GM12878 (cell line): ENCODE results near the gene PGGT1B.

Experiments
- JUND ChIP-seq: IDR thresholded peaks from 2 replicates; pipeline ENCODE4 v1.6.1; 2012; ENCODE audit warnings: low read depth, mild to moderate bottlenecking, low read length, improper control_type of control experiment, moderate library complexity
- RAD21 ChIP-seq: IDR thresholded peaks from 2 replicates; pipeline ENCODE4 v1.6.1; 2011; ENCODE audit warnings: mild to moderate bottlenecking, low read depth, low read length, moderate library complexity; ENCODE audit not compliant: insufficient read depth
- TF ChIP-seq, protein P1 (sequence below): fragments of 450-650 bp; IDR thresholded peaks from 2 replicates; pipeline ENCODE4 v1.6.1; 2017; ENCODE audit warnings: mild to moderate bottlenecking
- TF ChIP-seq, protein P2 (sequence below), 3 experiments: IDR thresholded peaks in 2 of 3; conservative IDR thresholded peaks in 1 of 3; 2 replicates each; pipeline ENCODE4 v1.5.1; 2011; ENCODE audit warnings: low read depth in 3 of 3, low read length in 3 of 3, mild to moderate bottlenecking in 3 of 3, control low read depth in 2 of 3, moderate library complexity in 2 of 3, inconsistent platforms in 1 of 3, mixed read lengths in 1 of 3; ENCODE audit not compliant: control insufficient read depth in 2 of 3, insufficient read depth in 1 of 3; ENCODE audit errors: extremely low read depth in 1 of 3

DNA sequence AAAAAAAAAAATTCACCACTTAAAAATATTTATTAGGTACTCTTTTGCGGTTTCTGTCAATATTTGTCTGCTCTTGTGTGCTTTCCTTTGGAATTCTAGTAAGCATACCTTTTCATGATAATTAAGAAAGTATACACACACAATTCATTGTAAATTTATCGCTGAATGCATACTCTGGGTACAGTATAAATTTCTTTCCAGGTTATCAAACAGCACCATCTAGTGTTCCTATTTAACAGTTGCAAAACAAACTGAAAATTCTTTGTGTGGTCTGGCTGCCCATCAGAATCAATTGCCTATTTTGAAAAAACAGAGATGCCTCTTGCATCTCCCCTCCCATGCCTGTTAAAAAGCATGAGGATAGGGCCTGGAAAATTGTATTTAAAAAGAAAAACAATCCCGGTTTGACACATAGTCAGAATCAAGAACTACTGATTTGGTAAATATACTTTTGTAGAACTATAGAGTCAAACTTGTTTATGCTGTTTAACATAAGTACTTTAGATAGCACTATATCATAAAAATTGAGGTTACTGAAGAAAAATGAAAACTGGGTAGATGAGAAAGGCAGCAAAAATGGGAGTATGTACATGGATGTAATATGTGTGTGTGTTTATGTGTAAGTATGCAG is 16.2 kb downstream of the PGGT1B start:
- TF ChIP-seq, protein P1, sequence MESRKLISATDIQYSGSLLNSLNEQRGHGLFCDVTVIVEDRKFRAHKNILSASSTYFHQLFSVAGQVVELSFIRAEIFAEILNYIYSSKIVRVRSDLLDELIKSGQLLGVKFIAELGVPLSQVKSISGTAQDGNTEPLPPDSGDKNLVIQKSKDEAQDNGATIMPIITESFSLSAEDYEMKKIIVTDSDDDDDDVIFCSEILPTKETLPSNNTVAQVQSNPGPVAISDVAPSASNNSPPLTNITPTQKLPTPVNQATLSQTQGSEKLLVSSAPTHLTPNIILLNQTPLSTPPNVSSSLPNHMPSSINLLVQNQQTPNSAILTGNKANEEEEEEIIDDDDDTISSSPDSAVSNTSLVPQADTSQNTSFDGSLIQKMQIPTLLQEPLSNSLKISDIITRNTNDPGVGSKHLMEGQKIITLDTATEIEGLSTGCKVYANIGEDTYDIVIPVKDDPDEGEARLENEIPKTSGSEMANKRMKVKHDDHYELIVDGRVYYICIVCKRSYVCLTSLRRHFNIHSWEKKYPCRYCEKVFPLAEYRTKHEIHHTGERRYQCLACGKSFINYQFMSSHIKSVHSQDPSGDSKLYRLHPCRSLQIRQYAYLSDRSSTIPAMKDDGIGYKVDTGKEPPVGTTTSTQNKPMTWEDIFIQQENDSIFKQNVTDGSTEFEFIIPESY, result no peak
- no peak for TF ChIP-seq JUND
- TF ChIP-seq, protein P2, sequence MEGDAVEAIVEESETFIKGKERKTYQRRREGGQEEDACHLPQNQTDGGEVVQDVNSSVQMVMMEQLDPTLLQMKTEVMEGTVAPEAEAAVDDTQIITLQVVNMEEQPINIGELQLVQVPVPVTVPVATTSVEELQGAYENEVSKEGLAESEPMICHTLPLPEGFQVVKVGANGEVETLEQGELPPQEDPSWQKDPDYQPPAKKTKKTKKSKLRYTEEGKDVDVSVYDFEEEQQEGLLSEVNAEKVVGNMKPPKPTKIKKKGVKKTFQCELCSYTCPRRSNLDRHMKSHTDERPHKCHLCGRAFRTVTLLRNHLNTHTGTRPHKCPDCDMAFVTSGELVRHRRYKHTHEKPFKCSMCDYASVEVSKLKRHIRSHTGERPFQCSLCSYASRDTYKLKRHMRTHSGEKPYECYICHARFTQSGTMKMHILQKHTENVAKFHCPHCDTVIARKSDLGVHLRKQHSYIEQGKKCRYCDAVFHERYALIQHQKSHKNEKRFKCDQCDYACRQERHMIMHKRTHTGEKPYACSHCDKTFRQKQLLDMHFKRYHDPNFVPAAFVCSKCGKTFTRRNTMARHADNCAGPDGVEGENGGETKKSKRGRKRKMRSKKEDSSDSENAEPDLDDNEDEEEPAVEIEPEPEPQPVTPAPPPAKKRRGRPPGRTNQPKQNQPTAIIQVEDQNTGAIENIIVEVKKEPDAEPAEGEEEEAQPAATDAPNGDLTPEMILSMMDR (IDR thresholded peaks at IDR 0.05 in 2 of 3, conservative IDR thresholded peaks at IDR 0.05 in 1 of 3; ENCODE audit: control insufficient read depth in 2 of 3, extremely low read depth in 1 of 3, insufficient read depth in 1 of 3, low read depth in 3 of 3, low read length in 3 of 3), result peak; percentile 57 to 75 (median 64); a peak in 5 of 6 replicates
- TF ChIP-seq RAD21, result peak; percentile 81
